GM12891 (cell line): ENCODE data around the gene CHODL.

Experiments used
- PAX5 ChIP-seq: IDR thresholded peaks from 2 replicates; pipeline ENCODE4 v1.6.1; 2011; ENCODE audit warnings: low read length, moderate library complexity, mild to moderate bottlenecking; ENCODE audit not compliant: insufficient read depth, severe bottlenecking
- POLR2A ChIP-seq: IDR thresholded peaks from 2 replicates; pipeline ENCODE4 v1.6.1; 2011; ENCODE audit warnings: low read depth, low read length, control low read depth
- POLR2AphosphoS5 ChIP-seq: IDR thresholded peaks from 2 replicates; pipeline ENCODE4 v1.6.1; 2011; ENCODE audit warnings: low read depth, low read length, control low read depth

DNA sequence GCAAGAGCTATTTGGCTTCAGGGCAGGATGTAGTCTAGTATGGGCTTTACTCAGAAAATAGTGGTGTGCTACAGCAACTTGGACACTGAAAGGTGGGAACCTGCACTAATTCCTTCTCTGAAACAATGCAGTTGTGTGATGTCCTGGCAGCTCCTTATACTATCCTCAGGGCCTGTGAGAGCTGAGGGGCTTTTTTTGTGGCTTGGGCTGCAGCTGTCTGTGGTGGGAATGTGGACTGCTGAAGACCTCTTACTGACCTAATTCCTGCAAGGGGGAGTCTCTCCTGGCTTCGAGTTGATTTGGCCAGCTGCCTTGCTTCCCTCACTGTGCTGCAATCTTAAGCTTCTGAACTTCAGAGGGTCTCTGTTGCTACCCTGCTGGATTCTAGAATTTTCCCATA is 22.3 kb upstream of the CHODL start:
- TF ChIP-seq POLR2AphosphoS5 = no peak
- no peak for TF ChIP-seq POLR2A
- no peak for TF ChIP-seq PAX5
